H9 (cell line): ENCODE measurements around the gene CD247. TPM values are rescaled to one million over a fixed set of nuclear protein-coding genes. Genes with fewer than 3 reads are reported as not detected.

Experiments
- DNase-seq: peaks from one replicate; pipeline ENCODE4 v3.0.0-alpha.2; 2017
- H2AFZ ChIP-seq: one replicate; pipeline ENCODE4 v1.6.1; 2013; ENCODE audit warnings: mild to moderate bottlenecking, low read length, control low read depth, moderate library complexity
- H2AK5ac ChIP-seq: 2 replicates; pipeline ENCODE4 v1.6.1; 2013; ENCODE audit warnings: low read length, control low read depth, mixed read lengths; ENCODE audit not compliant: insufficient read length
- H2BK120ac ChIP-seq: one replicate; pipeline ENCODE4 v1.6.1; 2013; ENCODE audit warnings: low read depth, mild to moderate bottlenecking, low read length, control low read depth, inconsistent platforms; ENCODE audit not compliant: poor library complexity, severe bottlenecking
- H2BK12ac ChIP-seq: 2 replicates; pipeline ENCODE4 v1.6.1; 2013; ENCODE audit warnings: low read length, control low read depth, mixed read lengths, low read depth; ENCODE audit not compliant: insufficient read length
- H2BK15ac ChIP-seq: 2 replicates; pipeline ENCODE4 v1.6.1; 2013; ENCODE audit warnings: low read depth, low read length, control low read depth
- H2BK20ac ChIP-seq: one replicate; pipeline ENCODE4 v1.6.1; 2013; ENCODE audit warnings: low read depth, mild to moderate bottlenecking, low read length, control low read depth, inconsistent platforms; ENCODE audit not compliant: poor library complexity, severe bottlenecking
- H2BK5ac ChIP-seq: 2 replicates; pipeline ENCODE4 v1.6.1; 2013; ENCODE audit warnings: low read length, control low read depth, mixed read lengths; ENCODE audit not compliant: insufficient read length
- H3K14ac ChIP-seq: 2 replicates; pipeline ENCODE4 v1.6.1; 2013; ENCODE audit warnings: low read length, control low read depth; ENCODE audit not compliant: insufficient read depth
- H3K18ac ChIP-seq: 2 replicates; pipeline ENCODE4 v1.6.1; 2013; ENCODE audit warnings: low read depth, mild to moderate bottlenecking, mixed read lengths, low read length, control low read depth; ENCODE audit not compliant: insufficient read length
- H3K23ac ChIP-seq: 2 replicates; pipeline ENCODE4 v1.6.1; 2013; ENCODE audit warnings: low read length, control low read depth, mixed read lengths, low read depth; ENCODE audit not compliant: insufficient read length
- H3K23me2 ChIP-seq: 2 replicates; pipeline ENCODE4 v1.6.1; 2013; ENCODE audit warnings: low read depth, mild to moderate bottlenecking, mixed read lengths, low read length, control low read depth; ENCODE audit not compliant: insufficient read length, poor library complexity, severe bottlenecking
- H3K27ac ChIP-seq: 2 replicates; pipeline ENCODE4 v1.5.1; 2013; ENCODE audit warnings: low read length, control low read depth, mixed read lengths, low read depth; ENCODE audit not compliant: insufficient read length
- H3K27me3 ChIP-seq: 2 replicates; pipeline ENCODE4 v1.6.1; 2013; ENCODE audit warnings: low read length, control low read depth, inconsistent platforms; ENCODE audit not compliant: insufficient read depth
- H3K4ac ChIP-seq: 2 replicates; pipeline ENCODE4 v1.6.1; 2013; ENCODE audit warnings: low read depth, mild to moderate bottlenecking, control low read depth, inconsistent platforms, low read length, moderate library complexity
- H3K4me1 ChIP-seq: 2 replicates; pipeline ENCODE4 v1.6.1; 2013; ENCODE audit warnings: low read length, control low read depth, inconsistent platforms; ENCODE audit not compliant: insufficient read depth
- H3K4me2 ChIP-seq: 2 replicates; pipeline ENCODE4 v1.6.1; 2013; ENCODE audit warnings: low read length, control low read depth, mixed read lengths; ENCODE audit not compliant: insufficient read length, insufficient read depth
- H3K56ac ChIP-seq: 2 replicates; pipeline ENCODE4 v1.6.1; 2013; ENCODE audit warnings: low read depth, mild to moderate bottlenecking, mixed read lengths, low read length, control low read depth; ENCODE audit not compliant: insufficient read length
- H3K79me1 ChIP-seq: 2 replicates; pipeline ENCODE4 v1.6.1; 2013; ENCODE audit warnings: low read depth, mild to moderate bottlenecking, moderate library complexity, low read length, control low read depth, inconsistent platforms; ENCODE audit not compliant: insufficient read depth, poor library complexity, severe bottlenecking
- H3K79me2 ChIP-seq: 2 replicates; pipeline ENCODE4 v1.6.1; 2013; ENCODE audit warnings: low read length, control low read depth, inconsistent platforms; ENCODE audit not compliant: insufficient read depth
- H3K9ac ChIP-seq: 2 replicates; pipeline ENCODE4 v1.6.1; 2013; ENCODE audit warnings: low read length, control low read depth, mixed read lengths; ENCODE audit not compliant: insufficient read length; ENCODE audit errors: extremely low read depth
- H3K9me3 ChIP-seq: one replicate; pipeline ENCODE4 v1.6.1; 2013; ENCODE audit warnings: low read depth, low read length, inconsistent platforms; ENCODE audit not compliant: control insufficient read depth
- H3T11ph ChIP-seq: one replicate; pipeline ENCODE4 v1.6.1; 2013; ENCODE audit warnings: mild to moderate bottlenecking, low read length, control low read depth, inconsistent platforms
- H4K20me1 ChIP-seq: one replicate; pipeline ENCODE4 v1.6.1; 2013; ENCODE audit not compliant: control insufficient read depth, insufficient read length, insufficient read depth
- H4K5ac ChIP-seq: 2 replicates; pipeline ENCODE4 v1.6.1; 2013; ENCODE audit warnings: low read depth, mild to moderate bottlenecking, mixed read lengths, low read length, control low read depth; ENCODE audit not compliant: insufficient read length
- H4K8ac ChIP-seq: replicated peaks from 2 replicates; pipeline ENCODE4 v1.6.1; 2013; ENCODE audit warnings: low read length, control low read depth, mixed read lengths, low read depth; ENCODE audit not compliant: insufficient read length
- H4K91ac ChIP-seq: 2 replicates; pipeline ENCODE4 v1.6.1; 2013; ENCODE audit warnings: low read depth, mild to moderate bottlenecking, moderate library complexity, mixed read lengths, low read length, control low read depth; ENCODE audit not compliant: insufficient read length
- H3K27ac Mint-ChIP-seq, 3 experiments: 2 replicates in 2 of 3; 3 replicates in 1 of 3; pipeline ENCODE4 v1.8.0; 2020 to 2021; ENCODE audit warnings: mixed read lengths in 3 of 3, mild to moderate bottlenecking in 1 of 3, moderate library complexity in 1 of 3
- H3K27me3 Mint-ChIP-seq: 2 replicates; pipeline ENCODE4 v1.8.0; 2021; ENCODE audit warnings: low read depth, mild to moderate bottlenecking, moderate library complexity, mixed read lengths
- H3K36me3 Mint-ChIP-seq, 3 experiments: 2 replicates in 2 of 3; 3 replicates in 1 of 3; pipeline ENCODE4 v1.8.0; 2020 to 2021; ENCODE audit warnings: low read depth in 3 of 3, mixed read lengths in 3 of 3; ENCODE audit not compliant: insufficient read depth in 1 of 3
- H3K4me1 Mint-ChIP-seq, 2 experiments: 2 replicates each; pipeline ENCODE4 v1.8.0; 2020; ENCODE audit warnings: mixed read lengths in 2 of 2
- H3K4me3 Mint-ChIP-seq, 2 experiments: 2 replicates in 1 of 2; 3 replicates in 1 of 2; pipeline ENCODE4 v1.8.0; 2020 to 2021; ENCODE audit warnings: mild to moderate bottlenecking in 2 of 2, mixed read lengths in 2 of 2, moderate library complexity in 1 of 2
- H3K9me3 Mint-ChIP-seq, 2 experiments: 2 replicates in 1 of 2; 3 replicates in 1 of 2; pipeline ENCODE4 v1.8.0; 2020; ENCODE audit warnings: mild to moderate bottlenecking in 2 of 2, mixed read lengths in 2 of 2, moderate library complexity in 1 of 2
- CTCF ChIP-seq: fragments of 200-600 bp; sonication (generic); conservative IDR thresholded peaks from 3 replicates; pipeline ENCODE4 v1.8.0; 2021; ENCODE audit warnings: antibody characterized with exemption, mild to moderate bottlenecking
- WGBS: extraction: QIAGEN DNeasy Blood & Tissue Kit; methylation state at CpG from one replicate; pipeline ENCODE4 v1.1.7; 2013; ENCODE audit warnings: missing lambda C conversion rate, low lambda C conversion rate, mixed read lengths; ENCODE audit not compliant: insufficient read length; ENCODE audit errors: extremely low coverage; 5-methylcytosine and 5-hydroxymethylcytosine counted together
- total RNA-seq: library from RNA; stranded (reverse); gene quantifications from 2 replicates; pipeline ENCODE4 v1.2.1, GENCODE V29; 2021

CD247 gene
- total RNA-seq, 1 experiment from 2014 or later, result 1.2 TPM

GRCh38 chr1:167500283-167500860 lies 18.0 kb downstream of the CD247 start:
- Histone ChIP-seq H3K79me1 (no peaks in the 10 kb centered on the region), H4K91ac (no peak overlapping the region), H3T11ph (no peak overlapping the region), H2AK5ac (no peak overlapping the region), H3K9me3 (no peaks in the 10 kb centered on the region), H3K14ac (no peak overlapping the region), H3K4me1 (peaks cover 11% of the 10 kb centered on the region; the same call in 1 of the 2 replicates), H3K23me2 (no peaks in the 10 kb centered on the region), H3K4ac (no peak overlapping the region), H2AFZ (no peak overlapping the region), H2BK12ac (no peak overlapping the region), H2BK120ac (no peak overlapping the region), H3K4me2 (no peak overlapping the region), H4K20me1 (no peaks in the 10 kb centered on the region), H4K5ac (no peak overlapping the region), H3K56ac (no peak overlapping the region), H3K27me3 (no peaks in the 10 kb centered on the region), H3K23ac (no peak overlapping the region), H2BK15ac (no peak overlapping the region), H3K27ac (no peak overlapping the region), H3K9ac (no peak overlapping the region), H4K8ac (no peak overlapping the region), H2BK20ac (no peak overlapping the region), H3K79me2 (no peaks in the 10 kb centered on the region), H3K18ac (no peak overlapping the region), H2BK5ac (no peak overlapping the region)
- TF ChIP-seq CTCF, result no peak
- WGBS, result no CpG with 5 or more reads among the region's 4 CpGs
- peaks cover 30 to 34% of the 10 kb centered on the region in 2 experiments for H3K4me1 Mint-ChIP-seq
- peaks cover 19% of the 10 kb centered on the region for H3K27me3 Mint-ChIP-seq
- H3K36me3 Mint-ChIP-seq, result no peaks in the 10 kb centered on the region
- H3K9me3 Mint-ChIP-seq, result no peaks in the 10 kb centered on the region
- H3K27ac Mint-ChIP-seq, result no peak overlapping the region
- DNase-seq, result no peak
- H3K4me3 Mint-ChIP-seq, result no peak overlapping the region
